ENCODE results near the gene CACNA2D2. TPM values are rescaled to one million over a fixed set of nuclear protein-coding genes. Genes with fewer than 3 reads are reported as not detected.

The CACNA2D2 gene
- total RNA-seq, 1 donor, result not detected

DNA sequence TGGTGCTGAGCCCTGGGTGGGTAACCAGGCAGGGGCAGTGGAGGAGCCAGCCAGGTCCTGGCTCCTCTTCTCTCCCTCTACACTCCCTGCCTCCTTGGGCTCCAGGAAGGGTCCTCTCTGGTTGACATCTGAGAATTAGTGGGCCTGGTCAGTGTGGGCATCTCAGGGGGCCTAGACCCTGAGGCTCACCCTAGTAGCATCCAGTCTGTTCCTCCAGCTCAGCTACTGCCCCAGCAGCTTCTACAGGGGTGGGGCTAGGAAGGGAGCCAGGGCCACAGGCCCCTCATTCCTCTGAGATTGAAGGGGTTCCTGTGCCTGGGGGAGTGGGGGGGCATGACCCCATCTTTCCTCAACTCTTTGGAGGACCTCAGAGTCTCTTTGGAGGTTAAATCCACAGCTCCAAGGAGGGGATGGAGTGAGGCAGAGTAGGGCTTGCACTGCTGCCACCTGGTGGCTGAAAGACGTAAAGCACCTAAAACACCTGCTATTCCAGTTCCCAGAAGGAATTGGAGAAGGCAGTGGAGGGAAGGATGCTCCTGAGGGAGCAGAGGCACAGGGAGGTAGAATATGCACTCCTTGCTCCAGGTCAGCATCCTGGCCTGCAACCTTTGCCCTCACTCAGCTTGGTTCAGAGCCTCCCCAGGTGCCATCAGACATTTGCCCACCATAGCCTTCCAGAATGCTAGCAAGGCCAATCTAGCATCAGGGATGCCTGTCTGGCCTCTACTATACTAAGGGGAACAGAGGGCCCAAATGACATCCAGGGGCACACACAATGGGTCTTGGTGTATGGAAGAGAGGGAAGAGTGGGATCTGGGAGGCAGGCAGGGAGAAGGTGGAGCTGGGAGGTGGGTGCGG is 39.0 kb upstream of the CACNA2D2 start:
- Histone ChIP-seq H3K4me3 (ENCODE audit: insufficient read depth, low read length) (no peak overlapping the region), H3K4me1 (ENCODE audit: insufficient read depth, low read length) (no peaks in the 10 kb centered on the region), H3K27me3 (ENCODE audit: insufficient read depth, low read length) (peaks cover 11% of the 10 kb centered on the region), H2AFZ (ENCODE audit: low read length) (no peak overlapping the region), H3K36me3 (ENCODE audit: insufficient read depth, low read length) (no peaks in the 10 kb centered on the region), H3K27ac (ENCODE audit: low read depth, low read length) (no peak overlapping the region), H3K9me3 (ENCODE audit: low read depth, low read length) (no peaks in the 10 kb centered on the region), H3K4me2 (ENCODE audit: insufficient read depth, low read length) (no peak overlapping the region), H3K79me2 (ENCODE audit: insufficient read depth, low read length) (no peaks in the 10 kb centered on the region), H4K20me1 (ENCODE audit: insufficient read depth, low read length) (no peaks in the 10 kb centered on the region)
- TF ChIP-seq, protein P1, sequence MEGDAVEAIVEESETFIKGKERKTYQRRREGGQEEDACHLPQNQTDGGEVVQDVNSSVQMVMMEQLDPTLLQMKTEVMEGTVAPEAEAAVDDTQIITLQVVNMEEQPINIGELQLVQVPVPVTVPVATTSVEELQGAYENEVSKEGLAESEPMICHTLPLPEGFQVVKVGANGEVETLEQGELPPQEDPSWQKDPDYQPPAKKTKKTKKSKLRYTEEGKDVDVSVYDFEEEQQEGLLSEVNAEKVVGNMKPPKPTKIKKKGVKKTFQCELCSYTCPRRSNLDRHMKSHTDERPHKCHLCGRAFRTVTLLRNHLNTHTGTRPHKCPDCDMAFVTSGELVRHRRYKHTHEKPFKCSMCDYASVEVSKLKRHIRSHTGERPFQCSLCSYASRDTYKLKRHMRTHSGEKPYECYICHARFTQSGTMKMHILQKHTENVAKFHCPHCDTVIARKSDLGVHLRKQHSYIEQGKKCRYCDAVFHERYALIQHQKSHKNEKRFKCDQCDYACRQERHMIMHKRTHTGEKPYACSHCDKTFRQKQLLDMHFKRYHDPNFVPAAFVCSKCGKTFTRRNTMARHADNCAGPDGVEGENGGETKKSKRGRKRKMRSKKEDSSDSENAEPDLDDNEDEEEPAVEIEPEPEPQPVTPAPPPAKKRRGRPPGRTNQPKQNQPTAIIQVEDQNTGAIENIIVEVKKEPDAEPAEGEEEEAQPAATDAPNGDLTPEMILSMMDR (IDR thresholded peaks at IDR 0.05; ENCODE audit: extremely low read depth, low read depth, low read length), result peak; percentile 90
- DNase-seq (ENCODE audit: insufficient read length, low spot score, missing footprints), result peak; percentile 98

DNA sequence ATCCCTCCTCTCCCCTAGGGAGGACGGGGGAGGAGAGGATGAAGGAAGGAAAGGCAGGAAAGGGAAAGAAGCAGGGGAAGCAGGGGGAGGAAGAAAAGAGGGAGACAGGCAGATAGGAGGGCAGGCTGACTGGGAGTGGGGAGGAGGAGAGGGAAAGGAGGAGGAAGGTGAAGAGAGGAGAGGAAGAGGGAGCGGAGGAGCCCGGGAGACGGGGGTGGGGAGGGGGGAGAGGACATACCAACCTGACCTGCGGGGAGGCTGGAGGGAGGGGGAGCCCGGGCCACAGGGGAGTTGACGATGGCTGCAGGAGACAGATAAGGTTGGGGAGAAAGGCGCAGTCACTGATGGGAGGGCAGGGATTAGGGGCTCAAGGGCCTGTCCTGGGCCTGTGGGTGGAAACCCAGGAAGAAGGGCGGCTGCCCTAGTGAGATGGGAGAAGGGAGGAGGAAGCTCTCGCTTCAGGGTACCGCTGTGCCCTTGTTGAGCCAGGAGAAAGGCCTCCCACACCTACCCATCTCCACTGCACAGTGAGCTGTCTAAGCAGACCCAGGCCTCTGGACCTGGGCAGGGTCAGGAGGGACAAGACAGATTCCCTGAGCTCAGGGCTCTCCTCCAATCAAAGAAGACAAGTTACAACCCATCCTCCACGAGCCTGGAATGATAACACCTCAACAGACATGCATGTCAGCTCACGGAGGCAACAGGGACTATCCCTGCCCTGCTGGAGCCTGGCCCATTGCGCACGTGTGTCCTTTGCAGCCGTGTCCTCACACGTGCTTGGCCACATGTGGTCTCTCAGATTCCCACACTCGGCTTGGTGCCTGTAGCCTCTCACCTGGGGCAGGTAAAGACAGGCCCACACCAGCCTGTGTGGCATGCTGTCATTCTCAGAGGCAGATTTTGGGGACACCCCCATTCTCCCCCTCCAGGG is 36.2 kb upstream of the CACNA2D2 start:
- Histone ChIP-seq H3K27ac (ENCODE audit: low read depth, low read length) (no peak overlapping the region), H4K20me1 (ENCODE audit: insufficient read depth, low read length) (no peaks in the 10 kb centered on the region), H3K4me1 (ENCODE audit: insufficient read depth, low read length) (no peaks in the 10 kb centered on the region), H3K36me3 (ENCODE audit: insufficient read depth, low read length) (no peaks in the 10 kb centered on the region), H3K79me2 (ENCODE audit: insufficient read depth, low read length) (no peaks in the 10 kb centered on the region), H3K4me2 (ENCODE audit: insufficient read depth, low read length) (no peak overlapping the region), H2AFZ (ENCODE audit: low read length) (no peak overlapping the region), H3K27me3 (ENCODE audit: insufficient read depth, low read length) (peaks cover 12% of the 10 kb centered on the region), H3K9me3 (ENCODE audit: low read depth, low read length) (no peaks in the 10 kb centered on the region), H3K4me3 (ENCODE audit: insufficient read depth, low read length) (no peak overlapping the region)
- TF ChIP-seq, protein P1 (IDR thresholded peaks at IDR 0.05; ENCODE audit: extremely low read depth, low read depth, low read length), result no peak
- DNase-seq (ENCODE audit: insufficient read length, low spot score, missing footprints), result no peak

DNA sequence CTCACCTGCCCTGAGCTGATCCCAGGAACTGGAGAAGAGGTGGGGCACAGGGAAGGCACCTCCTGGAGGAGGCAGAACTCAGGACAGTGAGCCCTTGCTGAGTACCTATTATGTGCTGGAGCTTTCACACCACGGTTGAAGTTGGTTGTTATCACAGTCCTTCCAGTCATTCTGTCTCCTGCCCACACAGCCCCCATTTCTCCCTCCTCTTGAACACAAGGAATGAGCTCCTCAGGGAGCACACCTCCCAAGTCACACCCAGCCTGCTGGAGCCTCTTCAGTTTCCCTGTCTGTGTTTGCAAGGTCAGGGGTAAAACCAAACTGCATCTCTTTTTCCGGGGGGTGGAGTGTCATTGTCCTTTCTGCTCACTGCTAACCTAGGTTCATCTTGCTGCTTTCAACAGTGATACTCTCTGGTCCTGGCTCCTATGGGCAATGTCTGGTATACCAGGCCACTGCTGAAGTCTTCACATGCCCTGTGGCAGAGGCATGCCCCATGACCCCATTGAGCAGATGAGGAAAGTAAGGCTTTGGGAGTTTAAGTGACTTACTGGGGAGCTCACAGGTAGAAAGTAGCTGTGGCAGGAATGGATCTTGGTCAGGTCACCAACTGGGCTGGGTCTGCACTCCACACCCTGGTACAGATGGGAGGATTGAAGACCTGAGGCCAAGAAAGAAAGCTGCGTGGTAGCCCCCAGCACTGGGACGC is 34.1 kb upstream of the CACNA2D2 start:
- H3K9me3 ChIP-seq (ENCODE audit: low read depth, low read length), result no peaks in the 10 kb centered on the region
- H3K4me1 ChIP-seq (ENCODE audit: insufficient read depth, low read length), result no peaks in the 10 kb centered on the region
- H3K27me3 ChIP-seq (ENCODE audit: insufficient read depth, low read length), result peaks cover 14% of the 10 kb centered on the region

More for the DNA sequence above, 34.1 kb upstream of the CACNA2D2 start:
- TF ChIP-seq, protein P1 (IDR thresholded peaks at IDR 0.05; ENCODE audit: extremely low read depth, low read depth, low read length), result no peak
- Histone ChIP-seq H3K27ac (ENCODE audit: low read depth, low read length) (no peak overlapping the region), H3K36me3 (ENCODE audit: insufficient read depth, low read length) (no peaks in the 10 kb centered on the region), H3K4me2 (ENCODE audit: insufficient read depth, low read length) (no peak overlapping the region), H3K79me2 (ENCODE audit: insufficient read depth, low read length) (no peaks in the 10 kb centered on the region), H2AFZ (ENCODE audit: low read length) (no peak overlapping the region), H3K4me3 (ENCODE audit: insufficient read depth, low read length) (no peak overlapping the region), H4K20me1 (ENCODE audit: insufficient read depth, low read length) (no peaks in the 10 kb centered on the region)
- no peak for DNase-seq (ENCODE audit: insufficient read length, low spot score, missing footprints)
